Measurements from ENCODE around the gene PPP2R3A.

DNA sequence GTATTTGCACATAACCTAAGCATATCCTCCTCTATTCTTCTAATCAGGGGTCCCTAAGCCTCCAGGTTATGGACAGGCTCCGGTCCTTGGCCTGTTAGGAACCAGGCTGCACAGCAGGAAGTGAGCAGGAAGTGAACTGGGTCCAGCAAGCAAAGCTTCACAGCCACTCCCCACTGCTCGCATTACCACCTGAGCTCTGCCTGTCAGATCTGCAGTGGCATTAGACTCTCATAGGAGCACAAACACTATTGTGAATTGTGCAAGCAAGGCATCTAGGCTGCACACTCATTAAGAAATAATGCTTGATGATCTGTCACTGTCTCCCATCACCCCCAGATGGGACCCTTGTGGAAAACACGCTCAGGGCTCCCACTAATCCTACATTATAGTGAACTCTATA is 220.8 kb downstream of the PPP2R3A start:
- TF ChIP-seq, protein P1, sequence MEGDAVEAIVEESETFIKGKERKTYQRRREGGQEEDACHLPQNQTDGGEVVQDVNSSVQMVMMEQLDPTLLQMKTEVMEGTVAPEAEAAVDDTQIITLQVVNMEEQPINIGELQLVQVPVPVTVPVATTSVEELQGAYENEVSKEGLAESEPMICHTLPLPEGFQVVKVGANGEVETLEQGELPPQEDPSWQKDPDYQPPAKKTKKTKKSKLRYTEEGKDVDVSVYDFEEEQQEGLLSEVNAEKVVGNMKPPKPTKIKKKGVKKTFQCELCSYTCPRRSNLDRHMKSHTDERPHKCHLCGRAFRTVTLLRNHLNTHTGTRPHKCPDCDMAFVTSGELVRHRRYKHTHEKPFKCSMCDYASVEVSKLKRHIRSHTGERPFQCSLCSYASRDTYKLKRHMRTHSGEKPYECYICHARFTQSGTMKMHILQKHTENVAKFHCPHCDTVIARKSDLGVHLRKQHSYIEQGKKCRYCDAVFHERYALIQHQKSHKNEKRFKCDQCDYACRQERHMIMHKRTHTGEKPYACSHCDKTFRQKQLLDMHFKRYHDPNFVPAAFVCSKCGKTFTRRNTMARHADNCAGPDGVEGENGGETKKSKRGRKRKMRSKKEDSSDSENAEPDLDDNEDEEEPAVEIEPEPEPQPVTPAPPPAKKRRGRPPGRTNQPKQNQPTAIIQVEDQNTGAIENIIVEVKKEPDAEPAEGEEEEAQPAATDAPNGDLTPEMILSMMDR (IDR thresholded peaks at IDR 0.05) = no peak
- TF ChIP-seq POLR2A (IDR thresholded peaks at IDR 0.05) = no peak
